Left renal pelvis (tissue), 4 donors: Measurements from ENCODE around the gene DIDO1. TPM values are rescaled to one million over a fixed set of nuclear protein-coding genes. Genes with fewer than 3 reads are reported as not detected.
A peak's percentile ranks its signal among the peaks of the same experiment; 100 is the strongest.
"Not testable (repeated sequence)": the region's sequence is repeated elsewhere in the genome, so short reads cannot be mapped to it uniquely, and the experiment has no call there.

Experiments used
- DNase-seq, 4 donors: peaks; one replicate each; pipeline ENCODE4 v3.0.0-alpha.2; 2013; ENCODE audit warnings: low read depth in 4 of 4, low spot score in 3 of 4
- polyA plus RNA-seq, 4 donors: library from polyadenylated mRNA; unstranded; fragments of 120-200 nt; gene quantifications; one replicate each; pipeline ENCODE4 v1.2.1, GENCODE V29; 2013; ENCODE audit not compliant: insufficient read length in 4 of 4

The DIDO1 gene
- polyA plus RNA-seq, 4 donors = 53.4 to 60.9 (median 59.5) TPM

DNA sequence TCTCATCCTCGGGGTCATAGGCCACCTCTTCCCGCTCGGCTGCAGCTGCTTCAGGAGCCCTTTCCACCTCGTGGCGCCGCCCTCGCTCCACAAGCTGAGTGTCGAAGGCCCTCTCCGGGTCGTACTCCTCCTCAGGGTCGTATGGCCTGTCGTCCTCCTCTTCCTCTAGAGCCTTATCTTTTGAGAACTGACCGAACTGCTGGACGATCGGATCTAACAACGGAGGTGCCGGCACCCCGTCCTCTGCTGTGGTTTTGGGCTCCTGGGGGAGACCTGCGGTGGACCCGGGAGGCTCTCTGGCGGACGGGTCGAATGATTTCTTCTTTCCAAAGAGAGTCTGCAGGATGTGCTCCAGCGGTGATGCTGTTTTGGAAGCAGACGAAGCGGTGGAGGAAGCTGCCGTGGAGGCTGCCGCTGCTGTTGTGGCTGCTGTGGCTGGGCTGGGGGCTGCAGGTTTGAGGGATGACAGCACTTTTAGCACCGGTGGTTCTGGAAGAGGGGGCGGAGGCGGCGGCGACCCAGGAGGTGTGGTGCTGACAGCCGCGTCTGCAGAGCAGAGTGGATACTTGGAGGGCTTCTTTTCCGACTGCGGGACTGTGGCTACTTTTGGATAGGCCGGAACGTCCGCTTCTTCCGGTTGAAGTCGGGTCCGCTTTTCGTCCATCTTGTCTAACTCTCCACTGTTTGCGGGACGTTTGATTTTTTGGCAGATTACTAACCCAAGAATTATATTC lies 44.5 kb downstream of the DIDO1 start:
- DNase-seq = no peak

- no peak for DNase-seq
These were observed 45.2 kb downstream of the DIDO1 start for GRCh38 chr20:62880935-62881661.

GRCh38 chr20:62880147-62880934 lies 46.0 kb downstream of the DIDO1 start:
- DNase-seq = no peak

- no peak for DNase-seq
These were observed 46.8 kb downstream of the DIDO1 start for GRCh38 chr20:62879275-62880146.

- DNase-seq = no peak
These were observed 47.9 kb downstream of the DIDO1 start for GRCh38 chr20:62878244-62879038.

DNA sequence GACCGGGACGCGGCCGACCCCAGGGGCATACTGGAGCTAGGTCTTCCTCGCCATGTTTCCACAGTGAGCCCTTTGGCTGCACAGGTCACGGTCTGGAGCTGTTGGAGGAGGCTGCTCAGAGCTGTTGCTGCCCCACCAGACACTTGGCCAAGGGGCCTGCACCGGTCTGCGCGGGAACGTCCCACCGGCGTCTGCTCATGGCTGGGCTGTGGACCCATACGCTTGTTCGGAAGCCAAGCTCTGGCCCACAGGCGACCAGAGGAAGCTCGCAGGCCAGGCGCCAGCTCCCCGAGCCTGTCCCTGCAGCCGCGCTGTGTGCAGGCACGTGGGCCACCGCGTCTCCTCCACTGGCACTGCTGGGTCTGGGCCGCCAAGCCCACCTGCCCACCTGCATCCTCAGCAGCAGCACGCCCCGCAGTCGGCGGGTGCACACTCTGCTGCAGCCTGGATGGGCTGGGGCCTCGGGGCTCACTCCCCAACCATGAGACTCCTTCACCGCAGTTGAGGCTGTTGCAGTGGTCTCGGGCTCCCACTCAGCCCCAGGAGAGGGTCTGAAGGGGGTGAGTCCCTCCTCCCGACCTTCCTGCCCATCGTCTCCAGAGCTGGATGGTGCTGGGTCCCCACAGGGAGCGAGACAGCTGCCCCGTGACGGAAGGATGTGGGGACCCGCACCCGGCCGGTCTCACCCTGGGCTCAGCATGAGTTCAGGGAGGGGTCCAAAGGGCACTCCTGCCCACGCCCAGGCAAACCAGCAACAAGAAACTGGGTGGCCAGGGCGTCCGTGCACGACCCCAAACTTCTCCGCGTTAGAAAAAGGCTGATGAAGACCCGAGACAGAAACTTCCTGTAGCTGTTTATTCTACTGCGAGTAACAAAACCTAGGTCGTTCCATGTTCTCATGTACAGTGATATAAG lies 49.1 kb downstream of the DIDO1 start:
- DNase-seq = no peak

- no peak for DNase-seq
These were observed 49.8 kb downstream of the DIDO1 start for GRCh38 chr20:62876501-62876901.

GRCh38 chr20:62875419-62876361 lies 50.6 kb downstream of the DIDO1 start:
- no peak for DNase-seq

DNA sequence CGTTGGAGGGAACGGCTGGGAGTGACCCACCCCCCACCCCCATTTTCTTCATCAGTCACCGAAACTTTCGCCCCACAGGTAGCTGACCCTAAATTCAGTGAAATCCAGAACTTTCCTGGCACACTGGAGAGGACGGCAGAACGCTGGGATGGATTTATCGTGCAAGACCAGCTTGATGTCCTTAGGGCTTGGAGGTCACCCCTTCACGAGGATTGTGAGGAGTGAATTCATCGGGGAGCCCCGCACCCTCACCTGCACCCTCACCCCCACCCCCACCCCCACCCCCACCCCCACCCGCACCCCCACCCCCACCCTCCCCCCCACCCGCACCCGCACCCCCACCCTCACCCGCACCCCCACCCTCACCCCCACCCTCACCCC lies 51.4 kb downstream of the DIDO1 start:
- no peak for DNase-seq

- not testable (repeated sequence) for DNase-seq
These were observed 52.6 kb downstream of the DIDO1 start for GRCh38 chr20:62873681-62874031.

DNA sequence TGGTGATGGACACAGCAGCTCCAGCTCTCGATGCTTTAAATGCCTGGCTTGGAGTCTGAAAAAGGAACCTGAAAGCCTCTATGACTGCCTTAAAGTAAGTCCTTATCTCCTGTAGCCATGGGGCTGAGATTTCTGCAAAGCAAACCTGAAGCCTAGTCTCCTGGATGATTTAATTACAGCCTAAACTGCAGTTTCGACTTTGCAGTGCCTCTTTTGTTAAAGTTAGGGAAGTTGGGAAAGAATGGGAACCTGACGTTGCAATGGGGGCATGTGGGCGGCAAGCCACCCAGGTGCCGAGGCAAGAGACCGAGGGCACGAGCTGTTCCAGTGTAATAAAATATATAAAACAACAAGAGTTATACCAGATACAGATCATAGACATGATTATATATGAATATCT lies 53.0 kb downstream of the DIDO1 start:
- DNase-seq = no peak

GRCh38 chr20:62872862-62873261 lies 53.4 kb downstream of the DIDO1 start:
- DNase-seq = no peak

GRCh38 chr20:62872184-62872847 lies 54.0 kb downstream of the DIDO1 start:
- no peak for DNase-seq

DNA sequence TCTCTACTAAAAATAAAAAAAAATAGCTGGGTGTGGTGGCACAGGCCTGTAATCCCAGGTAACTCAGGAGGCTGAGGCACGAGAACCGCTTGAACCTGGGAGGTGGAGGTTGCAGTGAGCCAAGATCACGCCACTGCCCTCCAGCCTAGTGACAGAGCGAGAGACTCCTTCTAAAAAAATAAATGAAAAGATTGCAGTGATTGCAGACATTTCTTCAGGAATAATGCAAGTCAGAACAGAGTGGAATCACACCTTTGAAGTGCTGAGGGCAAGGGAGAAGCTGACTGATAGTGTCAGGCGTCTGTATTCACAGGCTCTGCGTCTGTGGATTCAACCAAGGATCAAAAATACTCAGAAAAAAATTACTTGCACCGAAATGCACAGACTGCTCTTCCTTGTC lies 62.1 kb downstream of the DIDO1 start:
- DNase-seq = no peak

GRCh38 chr20:62861726-62862336 lies 64.5 kb downstream of the DIDO1 start, which contains the start of gene TCFL5:
TSS of gene TCFL5 (minus strand) at chr20:62861822. CDS start at chr20:62861670, 152 bp downstream.
- DNase-seq = peak in 2 of 4 donors; percentile 62 to 65

GRCh38 chr20:62860924-62861691 lies 65.2 kb downstream of the DIDO1 start:
- no peak for DNase-seq
